HG03280 (cell line): ENCODE measurements around the gene AURKB.

Experiments
- ATAC-seq: cut with Tn5 transposase; IDR thresholded peaks from one replicate; pipeline ENCODE4 v1.9.1; 2021; ENCODE audit warnings: mild to moderate bottlenecking, moderate library complexity; ENCODE audit not compliant: unreplicated experiment

AURKB gene

GRCh38 chr17:8162997-8163977, 47.1 kb downstream of the AURKB start:
- ATAC-seq: no peak

DNA sequence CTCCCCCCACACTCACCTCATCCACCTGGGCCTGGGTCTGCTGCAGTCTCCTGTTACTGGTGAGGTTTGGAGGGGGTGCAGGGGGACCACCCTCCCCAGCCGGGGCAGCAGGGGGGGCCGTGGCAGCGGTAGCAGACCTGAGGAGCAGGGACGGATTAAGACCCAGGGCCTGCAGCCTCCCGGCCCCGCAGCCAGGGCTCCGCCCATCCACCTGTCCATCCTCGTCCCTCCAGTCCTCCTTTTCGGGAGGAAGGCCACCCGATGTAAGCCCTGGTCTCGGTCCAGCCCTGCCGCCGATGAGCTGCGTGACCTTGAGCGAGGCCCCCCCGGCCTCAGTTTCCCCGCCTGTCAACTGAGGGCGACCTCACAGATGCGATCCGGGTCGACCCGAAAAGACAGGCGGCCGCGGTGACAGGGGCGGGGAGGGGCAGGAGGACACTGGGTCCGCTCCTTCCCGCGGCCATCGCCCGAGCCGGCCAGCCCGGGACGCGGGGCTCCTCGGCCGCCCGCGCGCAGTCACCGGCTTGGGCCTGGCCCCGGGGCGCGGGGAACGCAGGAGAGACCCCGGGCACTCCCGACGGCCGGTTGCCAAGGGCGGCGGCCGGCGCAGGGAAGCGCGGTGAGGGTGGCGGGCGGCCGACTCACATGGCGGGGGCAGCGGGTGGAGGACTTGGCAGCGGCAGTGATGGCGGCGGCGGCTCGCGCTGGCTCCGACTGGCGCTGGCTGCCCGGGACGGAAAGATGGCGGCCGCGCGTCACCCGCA, 48.0 kb downstream of the AURKB start, which contains the start of gene VAMP2:
VAMP2 (minus strand) TSS at position 716 of the 764 bp plus-strand sequence; CDS start at position 647, 69 bp downstream.
- ATAC-seq: no peak

DNA sequence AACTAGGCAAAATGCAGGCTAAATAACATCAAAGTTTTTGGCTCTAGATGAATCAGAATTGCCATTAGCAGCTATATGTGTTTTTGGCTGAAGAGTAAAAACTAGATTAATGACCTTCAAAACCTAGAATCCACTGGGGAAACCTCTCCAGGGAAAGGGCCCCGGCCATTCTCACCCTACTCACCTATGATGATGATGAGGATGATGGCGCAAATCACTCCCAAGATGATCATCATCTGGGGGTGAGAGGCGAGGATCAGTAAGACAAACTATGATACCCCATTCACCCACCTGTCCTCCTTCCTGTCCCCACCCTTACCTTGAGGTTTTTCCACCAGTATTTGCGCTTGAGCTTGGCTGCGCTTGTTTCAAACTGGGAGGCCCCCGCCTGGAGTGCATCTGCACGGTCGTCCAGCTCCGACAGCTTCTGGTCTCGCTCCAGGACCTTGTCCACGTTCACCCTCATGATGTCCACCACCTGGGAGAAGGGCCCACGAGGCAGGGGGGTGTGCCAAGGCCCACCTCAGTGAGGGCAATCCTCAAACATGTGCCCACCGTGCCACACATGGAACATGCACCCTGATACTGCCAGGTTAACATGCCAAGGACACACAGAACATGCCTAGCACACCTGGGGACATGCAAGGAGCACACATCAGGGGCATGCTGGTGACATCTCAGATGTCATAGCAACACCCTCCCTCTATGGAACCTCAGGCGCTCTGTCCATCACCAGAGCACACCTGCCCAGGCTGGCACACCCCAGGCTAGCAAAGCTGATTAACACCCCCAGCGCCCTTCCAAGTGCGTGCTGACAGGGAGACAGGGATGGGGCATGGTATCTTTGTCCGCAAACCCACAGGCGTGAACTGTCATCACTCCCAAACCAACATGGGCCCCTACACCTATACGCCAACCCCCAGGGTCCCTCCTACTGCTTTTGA, 48.8 kb downstream of the AURKB start:
- ATAC-seq: no peak

GRCh38 chr17:8160741-8161221, 49.6 kb downstream of the AURKB start:
- no peak for ATAC-seq

- no peak for ATAC-seq
Observed at GRCh38 chr17:8160224-8160577, 50.2 kb downstream of the AURKB start.

DNA sequence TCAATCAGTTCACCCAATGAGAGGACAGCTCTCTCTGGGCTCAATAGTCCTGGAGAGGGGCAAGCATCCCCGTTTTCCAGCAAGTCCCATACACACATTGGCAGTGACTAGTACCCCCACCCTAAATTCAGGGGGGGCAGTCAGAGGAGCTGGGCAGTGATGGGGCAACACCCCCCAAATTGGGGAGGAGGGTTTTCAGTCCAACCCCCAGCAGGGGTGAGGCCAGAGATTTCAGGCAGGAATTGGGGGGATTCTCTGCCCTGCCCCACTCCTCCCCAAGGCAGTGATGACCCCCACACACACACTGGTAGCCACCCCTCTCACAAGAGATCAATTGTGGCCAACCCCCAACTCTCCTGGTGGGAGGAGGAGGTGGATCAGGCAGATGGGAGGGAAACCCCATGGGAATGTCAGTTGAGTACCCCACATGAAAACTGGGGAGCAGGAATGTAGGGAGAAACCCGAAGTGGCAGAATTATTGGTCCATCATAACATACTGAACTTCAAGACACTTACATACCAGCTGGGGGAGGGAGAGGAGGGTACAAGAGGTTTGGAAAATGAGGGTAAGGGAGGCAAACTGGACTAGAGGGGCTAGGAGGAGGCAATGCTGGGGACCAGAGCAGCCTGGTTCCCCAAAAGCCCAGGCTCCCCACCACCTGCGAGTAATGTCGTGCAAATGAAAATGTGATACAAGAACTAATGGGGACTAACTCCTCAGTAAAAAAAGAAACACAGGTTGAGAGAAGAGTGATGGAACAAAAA, 50.7 kb downstream of the AURKB start:
- no peak for ATAC-seq

- ATAC-seq: no peak
Observed at GRCh38 chr17:8159032-8159400, 51.4 kb downstream of the AURKB start.

DNA sequence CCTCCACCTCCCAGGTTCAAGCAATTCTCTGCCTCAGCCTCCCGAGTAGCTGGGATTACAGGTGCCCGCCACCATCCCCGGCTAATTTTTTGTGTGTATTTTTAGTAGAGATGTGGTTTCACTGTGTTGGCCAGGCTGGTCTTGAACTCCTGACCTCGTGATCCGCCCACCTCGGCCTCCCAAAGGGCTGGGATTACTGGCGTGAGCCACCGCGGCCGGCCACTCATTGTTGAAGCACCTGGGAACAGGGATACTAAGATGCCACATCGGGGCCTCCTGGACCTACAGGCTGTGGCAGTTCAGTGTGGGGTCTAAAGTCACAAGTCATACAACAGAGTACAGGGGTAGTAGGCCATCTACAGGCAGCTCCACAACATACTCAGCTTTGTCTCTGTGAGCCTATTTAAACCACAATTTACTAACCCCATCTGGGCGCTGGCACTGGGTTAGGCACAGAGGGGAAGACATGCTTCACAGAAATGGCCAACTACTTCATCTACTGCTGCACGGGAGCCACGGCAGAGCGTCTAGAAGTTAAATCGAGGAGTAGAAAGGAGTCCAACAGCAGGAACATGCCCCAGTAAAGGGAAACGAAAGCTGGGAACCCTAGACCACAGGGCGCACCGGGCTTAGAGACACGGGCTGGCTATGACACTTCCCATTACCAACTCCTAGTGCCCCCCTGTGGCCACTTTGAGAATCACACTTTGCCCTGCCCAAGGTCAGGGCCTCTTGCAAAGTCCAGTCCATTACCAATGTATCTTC, 51.9 kb downstream of the AURKB start:
- no peak for ATAC-seq

- ATAC-seq: peak; percentile 80
Observed at GRCh38 chr17:8156246-8156992, 54.0 kb downstream of the AURKB start.

- no peak for ATAC-seq
Observed at GRCh38 chr17:8155996-8156245, 54.5 kb downstream of the AURKB start.

- no peak for ATAC-seq
Observed at GRCh38 chr17:8155231-8155995, 55.0 kb downstream of the AURKB start.
